Effector memory CD4-positive, alpha-beta T cell (primary cell): ENCODE data around the gene PDK2.

ENCODE experiments used
- DNase-seq, 3 donors: peaks; one replicate each; pipeline ENCODE4 v3.0.0-alpha.2; 2020
- H3K27ac ChIP-seq: 2 replicates; pipeline ENCODE4 v1.7.0; 2013; ENCODE audit warnings: mild to moderate bottlenecking, low read length, moderate library complexity; ENCODE audit not compliant: insufficient read depth, poor library complexity, severe bottlenecking
- H3K27me3 ChIP-seq: replicated peaks from 2 replicates; pipeline ENCODE4 v1.7.0; 2013; ENCODE audit warnings: mild to moderate bottlenecking, low read length; ENCODE audit not compliant: insufficient read depth, control insufficient read depth, poor library complexity, severe bottlenecking
- H3K36me3 ChIP-seq: 2 replicates; pipeline ENCODE4 v1.7.0; 2013; ENCODE audit warnings: mild to moderate bottlenecking, low read length, moderate library complexity; ENCODE audit not compliant: control insufficient read depth, insufficient read depth
- H3K4me1 ChIP-seq: 2 replicates; pipeline ENCODE4 v1.7.0; 2013; ENCODE audit warnings: low read length, mild to moderate bottlenecking; ENCODE audit not compliant: control insufficient read depth, insufficient read depth, poor library complexity, severe bottlenecking
- H3K4me3 ChIP-seq: 2 replicates; pipeline ENCODE4 v1.7.0; 2013; ENCODE audit warnings: low read length, low read depth, mild to moderate bottlenecking; ENCODE audit not compliant: insufficient read depth, poor library complexity, severe bottlenecking
- H3K9me3 ChIP-seq: 2 replicates; pipeline ENCODE4 v1.7.0; 2013; ENCODE audit warnings: mild to moderate bottlenecking, low read length, moderate library complexity; ENCODE audit not compliant: control insufficient read depth

PDK2 gene

GRCh38 chr17:50133769-50134099 lies 38.6 kb downstream of the PDK2 start:
- no peak for DNase-seq
- H3K9me3 ChIP-seq: no peaks in the 10 kb centered on the region
- H3K27ac ChIP-seq: no peak overlapping the region
- H3K4me1 ChIP-seq: peaks cover 23% of the 10 kb centered on the region
- H3K36me3 ChIP-seq: peaks cover 42% of the 10 kb centered on the region
- no peak overlapping the region for H3K4me3 ChIP-seq
- no peaks in the 10 kb centered on the region for H3K27me3 ChIP-seq

GRCh38 chr17:50134206-50135110 lies 39.3 kb downstream of the PDK2 start:
- Histone ChIP-seq H3K36me3 (peaks cover 49% of the 10 kb centered on the region), H3K4me1 (peaks cover 25% of the 10 kb centered on the region), H3K9me3 (no peaks in the 10 kb centered on the region), H3K4me3 (no peak overlapping the region), H3K27ac (no peak overlapping the region), H3K27me3 (no peaks in the 10 kb centered on the region)
- DNase-seq: no peak

DNA sequence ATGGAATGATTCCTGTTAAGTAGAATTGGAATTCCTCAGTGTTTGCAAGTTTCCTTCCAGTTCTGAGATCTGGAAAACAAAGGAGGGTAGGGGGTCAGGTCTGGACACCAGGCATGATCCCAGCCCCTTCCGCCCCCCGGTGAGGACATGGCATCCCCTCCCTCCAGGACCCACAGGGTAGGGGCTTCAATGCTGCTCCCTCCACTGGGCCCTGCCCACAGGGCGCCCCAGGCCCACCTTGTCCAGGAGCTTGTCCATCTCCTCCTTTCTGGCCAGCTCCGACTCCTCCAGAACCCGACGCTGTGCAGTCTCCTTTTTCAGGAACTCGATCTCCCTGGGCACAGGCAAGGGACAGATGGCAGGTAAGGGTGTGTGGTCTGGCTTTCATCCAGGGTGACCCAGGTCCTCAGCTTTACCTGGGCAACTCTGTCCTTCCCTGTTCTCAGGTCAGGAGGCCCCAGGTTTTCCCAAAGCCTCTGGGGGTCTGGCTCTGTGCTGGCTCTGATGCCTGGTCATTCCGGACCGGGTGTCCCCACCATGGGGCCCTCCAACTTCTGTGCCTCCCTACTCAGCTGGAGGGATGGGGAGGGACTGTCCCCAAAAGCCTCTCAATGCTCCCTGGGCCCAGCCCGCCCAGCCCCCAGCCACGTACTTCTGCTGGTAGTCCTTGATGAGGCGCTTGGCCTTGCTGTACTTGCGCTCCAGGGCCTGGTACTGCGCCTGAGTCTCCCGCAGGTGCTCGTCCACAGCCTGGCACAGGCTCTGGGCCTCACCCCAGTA lies 40.4 kb downstream of the PDK2 start:
- DNase-seq: no peak
- Histone ChIP-seq H3K36me3 (peaks cover 56% of the 10 kb centered on the region), H3K27ac (no peak overlapping the region), H3K27me3 (no peaks in the 10 kb centered on the region), H3K9me3 (no peaks in the 10 kb centered on the region), H3K4me1 (peaks cover 28% of the 10 kb centered on the region), H3K4me3 (no peak overlapping the region)

DNA sequence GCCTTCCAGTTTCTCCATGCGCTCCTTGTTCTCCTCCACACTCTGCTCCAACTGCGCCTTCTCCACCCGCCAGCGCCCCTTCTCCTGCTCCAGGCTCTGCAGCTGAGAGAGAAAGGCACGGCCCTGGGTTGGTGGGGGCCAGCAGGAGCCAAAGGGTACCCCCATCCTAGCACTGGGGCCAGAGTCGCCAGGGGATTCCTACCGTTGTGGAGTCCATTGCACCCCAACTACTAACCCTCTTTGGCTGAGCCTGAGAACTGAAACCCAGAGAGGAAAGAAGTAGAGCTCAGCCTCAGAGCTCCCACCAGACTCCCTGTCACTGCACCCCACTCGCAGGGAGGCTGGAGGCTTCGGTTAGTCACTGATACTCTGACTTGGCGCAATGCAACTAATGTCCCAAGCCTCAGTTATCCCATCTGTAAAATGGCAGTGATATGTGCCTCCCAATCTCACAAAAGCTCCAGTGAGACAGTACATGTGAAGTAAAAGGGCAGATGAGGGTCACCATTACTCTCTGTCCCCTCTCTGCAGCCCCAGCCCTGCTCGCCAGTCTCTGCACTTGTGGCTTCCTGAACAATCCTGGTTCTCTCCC lies 41.0 kb downstream of the PDK2 start:
- Histone ChIP-seq H3K27ac (no peak overlapping the region), H3K36me3 (peaks cover 60% of the 10 kb centered on the region), H3K9me3 (no peaks in the 10 kb centered on the region), H3K4me1 (peaks cover 29% of the 10 kb centered on the region), H3K27me3 (no peaks in the 10 kb centered on the region), H3K4me3 (no peak overlapping the region)
- DNase-seq: no peak

DNA sequence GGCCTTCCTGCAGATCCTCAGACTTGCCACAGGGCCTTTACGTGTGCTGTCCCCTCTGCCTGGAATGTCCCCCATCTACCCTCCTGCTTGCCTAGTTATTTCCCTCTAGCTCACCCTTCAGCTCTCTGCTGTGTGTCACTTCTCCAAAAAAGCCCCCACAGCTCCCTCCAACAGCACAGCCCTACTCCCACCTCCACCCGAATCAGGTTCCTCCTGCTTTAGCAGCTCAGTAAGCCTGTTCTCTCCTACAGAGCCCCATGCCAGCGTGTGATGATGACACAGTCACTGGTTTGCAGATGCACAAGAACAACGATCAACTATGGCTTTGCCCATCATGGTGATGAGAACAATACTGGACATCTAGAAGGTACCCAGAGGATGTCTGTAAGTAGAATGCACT lies 41.9 kb downstream of the PDK2 start:
- Histone ChIP-seq H3K36me3 (peaks cover 60% of the 10 kb centered on the region), H3K4me3 (no peak overlapping the region)

DNA sequence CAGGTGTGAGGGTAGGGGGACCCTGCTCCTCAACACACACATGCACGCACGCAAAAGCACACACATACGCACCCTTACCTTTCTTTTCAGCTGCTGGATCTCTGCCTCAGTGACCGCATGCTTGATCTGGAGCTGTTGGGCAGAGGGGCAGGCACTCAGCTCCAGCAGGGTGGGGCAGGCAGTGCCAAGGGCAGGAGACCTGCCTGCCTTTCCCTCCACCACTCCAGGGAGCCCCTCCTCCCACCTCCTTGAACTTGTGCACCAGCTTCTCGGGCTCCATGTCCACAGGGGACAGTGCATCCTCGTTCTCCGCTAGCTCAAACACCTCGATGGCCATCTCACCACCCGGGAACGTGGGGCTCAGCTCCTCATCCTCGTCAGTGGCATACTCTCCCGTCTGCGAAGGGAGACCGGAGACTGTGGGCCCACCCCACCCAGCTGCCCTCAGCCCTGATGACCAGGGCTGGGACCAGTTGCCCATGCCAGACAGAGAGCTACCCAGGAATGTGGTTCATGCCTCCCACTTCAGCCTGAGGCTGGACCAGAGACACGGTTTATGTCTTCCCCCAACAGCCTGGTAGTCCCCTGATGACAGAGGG lies 44.1 kb downstream of the PDK2 start:
- no peak for DNase-seq
- Histone ChIP-seq H3K27me3 (no peaks in the 10 kb centered on the region), H3K9me3 (no peaks in the 10 kb centered on the region), H3K4me3 (no peak overlapping the region), H3K27ac (peak overlapping the region; percentile 23), H3K4me1 (peaks cover 56% of the 10 kb centered on the region), H3K36me3 (peaks cover 72% of the 10 kb centered on the region)

More for the DNA sequence above, 41.9 kb downstream of the PDK2 start:
- no peak for DNase-seq
- no peak overlapping the region for H3K27ac ChIP-seq
- no peaks in the 10 kb centered on the region for H3K27me3 ChIP-seq
- no peaks in the 10 kb centered on the region for H3K9me3 ChIP-seq
- peaks cover 33% of the 10 kb centered on the region for H3K4me1 ChIP-seq

- H3K9me3 ChIP-seq: no peaks in the 10 kb centered on the region
- peaks cover 74% of the 10 kb centered on the region for H3K36me3 ChIP-seq
- peaks cover 65% of the 10 kb centered on the region for H3K4me1 ChIP-seq
- DNase-seq: peak; percentile 65 to 73 (median 68)
- H3K27me3 ChIP-seq: no peaks in the 10 kb centered on the region
- peak overlapping the region; percentile 35 for H3K4me3 ChIP-seq
- H3K27ac ChIP-seq: peak overlapping the region; percentile 59
Observed at GRCh38 chr17:50139950-50140885, 45.1 kb downstream of the PDK2 start.

DNA sequence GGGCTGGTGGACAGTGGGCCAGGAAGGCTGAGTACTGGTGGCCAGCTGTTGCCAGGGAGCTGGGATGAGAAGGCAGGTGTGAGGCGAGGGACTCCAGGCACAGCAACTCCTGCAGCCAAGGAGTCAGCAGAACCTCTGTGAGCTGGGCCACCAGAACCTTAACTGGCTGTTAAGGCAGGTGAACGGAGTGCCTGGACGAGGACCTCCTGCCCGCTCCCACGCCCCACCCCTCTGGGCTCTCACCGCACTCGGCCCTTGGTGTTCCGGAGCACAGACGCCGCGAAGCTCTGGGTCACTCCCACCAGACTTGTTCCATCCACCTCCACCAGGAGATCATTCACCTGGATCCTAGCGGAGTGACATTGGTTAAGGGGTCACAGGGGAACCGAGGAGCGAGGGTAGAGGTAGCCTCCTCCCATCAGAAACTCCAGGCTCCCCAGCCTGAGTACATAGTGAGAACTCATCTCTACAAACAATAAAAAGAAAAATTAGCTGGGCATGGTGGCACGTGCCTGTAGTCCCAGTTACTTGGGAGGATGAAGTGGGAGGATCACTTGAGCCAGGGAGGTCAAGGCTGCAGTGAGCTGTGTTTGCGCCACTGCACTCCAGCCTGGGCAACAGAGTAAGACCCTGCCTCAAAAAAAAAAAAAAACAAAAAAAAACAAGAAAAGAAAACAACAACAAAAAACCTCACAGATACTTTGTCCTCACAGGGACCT lies 46.0 kb downstream of the PDK2 start:
- Histone ChIP-seq H3K27me3 (no peaks in the 10 kb centered on the region), H3K36me3 (peaks cover 68% of the 10 kb centered on the region), H3K27ac (peak overlapping the region; percentile 59), H3K4me3 (peak overlapping the region; percentile 35), H3K9me3 (no peaks in the 10 kb centered on the region), H3K4me1 (peaks cover 75% of the 10 kb centered on the region)
- no peak for DNase-seq

GRCh38 chr17:50141745-50142110 lies 46.6 kb downstream of the PDK2 start:
- peaks cover 64% of the 10 kb centered on the region for H3K36me3 ChIP-seq
- peaks cover 80% of the 10 kb centered on the region for H3K4me1 ChIP-seq
- no peaks in the 10 kb centered on the region for H3K27me3 ChIP-seq
- H3K4me3 ChIP-seq: no peak overlapping the region
- H3K27ac ChIP-seq: peak overlapping the region; percentile 46
- DNase-seq: no peak
- H3K9me3 ChIP-seq: no peaks in the 10 kb centered on the region
